GM23338 (cell line): ENCODE data around the gene EGR1. TPM values are rescaled to one million over a fixed set of nuclear protein-coding genes. Genes with fewer than 3 reads are reported as not detected.

ENCODE experiments used
- ATAC-seq: fragments of 200-7000 bp; cut with Tn5 transposase; 3 replicates; pipeline ENCODE4 v1.9.1; 2020
- DNase-seq: peaks from one replicate; pipeline ENCODE4 v3.0.0-alpha.2; 2015; ENCODE audit warnings: low spot score
- H2AFZ ChIP-seq: fragments of 200-600 bp; sonication (generic); 2 replicates; pipeline ENCODE4 v1.8.0; 2016; ENCODE audit warnings: antibody characterized with exemption, mild to moderate bottlenecking, moderate library complexity
- H3F3A ChIP-seq: fragments of 200-600 bp; sonication (generic); replicated peaks from 2 replicates; pipeline ENCODE4 v1.8.0; 2017; ENCODE audit warnings: antibody characterized with exemption, mixed run types, low read depth
- H3K27ac ChIP-seq: fragments of 200-600 bp; sonication (generic); 2 replicates; pipeline ENCODE4 v1.6.1; 2016; ENCODE audit warnings: low read depth
- H3K27me3 ChIP-seq: fragments of 200-600 bp; sonication (generic); 2 replicates; pipeline ENCODE4 v1.8.0; 2016; ENCODE audit warnings: mild to moderate bottlenecking, mixed run types, moderate library complexity; ENCODE audit not compliant: insufficient read depth
- H3K36me3 ChIP-seq: fragments of 200-600 bp; sonication (generic); 2 replicates; pipeline ENCODE4 v1.8.0; 2016; ENCODE audit warnings: mild to moderate bottlenecking; ENCODE audit not compliant: insufficient read depth
- H3K4me1 ChIP-seq: fragments of 200-600 bp; sonication (generic); 2 replicates; pipeline ENCODE4 v1.8.0; 2016; ENCODE audit warnings: mild to moderate bottlenecking, moderate library complexity; ENCODE audit not compliant: insufficient read depth
- H3K4me2 ChIP-seq: fragments of 200-600 bp; sonication (generic); 2 replicates; pipeline ENCODE4 v1.7.1; 2017; ENCODE audit warnings: mixed run types
- H3K4me3 ChIP-seq: fragments of 200-600 bp; sonication (generic); 2 replicates; pipeline ENCODE4 v1.6.1; 2016; ENCODE audit warnings: mixed run types
- H3K79me2 ChIP-seq: fragments of 200-600 bp; sonication (generic); replicated peaks from 2 replicates; pipeline ENCODE4 v1.8.0; 2017; ENCODE audit warnings: mild to moderate bottlenecking; ENCODE audit not compliant: insufficient read depth
- H3K9me2 ChIP-seq: fragments of 200-600 bp; sonication (generic); 2 replicates; pipeline ENCODE4 v1.8.0; 2017; ENCODE audit not compliant: insufficient read depth
- H4K20me1 ChIP-seq: fragments of 200-600 bp; sonication (generic); replicated peaks from 2 replicates; pipeline ENCODE4 v1.8.0; 2017; ENCODE audit warnings: mild to moderate bottlenecking; ENCODE audit not compliant: insufficient read depth
- H3K27ac Mint-ChIP-seq: 2 replicates; pipeline ENCODE4 v1.8.0; 2020; ENCODE audit warnings: inconsistent platforms, mild to moderate bottlenecking, moderate library complexity, mixed read lengths
- H3K27me3 Mint-ChIP-seq: 3 replicates; pipeline ENCODE4 v1.8.0; 2022; ENCODE audit warnings: low read depth, mild to moderate bottlenecking, moderate library complexity, mixed read lengths, inconsistent platforms; ENCODE audit not compliant: insufficient read depth, poor library complexity
- H3K36me3 Mint-ChIP-seq: 3 replicates; pipeline ENCODE4 v1.8.0; 2021; ENCODE audit warnings: low read depth, mild to moderate bottlenecking, inconsistent platforms, moderate library complexity, mixed read lengths
- H3K4me1 Mint-ChIP-seq: 3 replicates; pipeline ENCODE4 v1.8.0; 2020; ENCODE audit warnings: mild to moderate bottlenecking, inconsistent platforms, mixed read lengths
- H3K4me3 Mint-ChIP-seq: 3 replicates; pipeline ENCODE4 v1.8.0; 2021; ENCODE audit warnings: moderate library complexity, mild to moderate bottlenecking, inconsistent platforms, mixed read lengths
- H3K9me3 Mint-ChIP-seq: 3 replicates; pipeline ENCODE4 v1.8.0; 2020; ENCODE audit warnings: moderate library complexity, mild to moderate bottlenecking, inconsistent platforms, mixed read lengths
- CREB1 ChIP-seq: fragments of 250-450 bp; sonication (Bioruptor Pico); IDR thresholded peaks from 2 replicates; pipeline ENCODE4 v1.5.0; 2020; ENCODE audit warnings: low read depth, mild to moderate bottlenecking, moderate library complexity
- CTCF ChIP-seq, 2 experiments: fragments of 200-600 bp in 1 of 2; sonication (generic) in 1 of 2; conservative IDR thresholded peaks; 2 replicates each; pipeline versions ENCODE4 v1.5.1 to v1.6.1; 2016 to 2017; ENCODE audit warnings: antibody characterized with exemption in 2 of 2, low read depth in 2 of 2, mild to moderate bottlenecking in 2 of 2, moderate library complexity in 1 of 2
- ETS1 ChIP-seq: IDR thresholded peaks from 2 replicates; pipeline ENCODE4 v1.6.1; 2016; ENCODE audit warnings: antibody characterized with exemption
- EZH2 ChIP-seq: fragments of 200-600 bp; sonication (generic); IDR thresholded peaks from one replicate; pipeline ENCODE4 v1.8.0; 2017; ENCODE audit warnings: antibody characterized with exemption, mild to moderate bottlenecking, low read depth; ENCODE audit not compliant: unreplicated experiment
- EZH2phosphoT487 ChIP-seq: fragments of 200-600 bp; sonication (generic); IDR thresholded peaks from one replicate; pipeline ENCODE4 v1.8.1; 2018; ENCODE audit warnings: antibody characterized with exemption; ENCODE audit not compliant: unreplicated experiment
- POLR2AphosphoS5 ChIP-seq: IDR thresholded peaks from 2 replicates; pipeline ENCODE4 v1.6.1; 2016; ENCODE audit warnings: antibody characterized with exemption, low read depth
- REST ChIP-seq: IDR thresholded peaks from one replicate; pipeline ENCODE4 v1.6.1; 2018; ENCODE audit warnings: antibody characterized with exemption; ENCODE audit not compliant: unreplicated experiment
- ZNF114 ChIP-seq: fragments of 250-450 bp; sonication (Bioruptor Pico); IDR thresholded peaks from 2 replicates; pipeline ENCODE4 v1.5.0; 2020; ENCODE audit warnings: mild to moderate bottlenecking, moderate library complexity
- ZNF331 ChIP-seq: fragments of 250-450 bp; sonication (Bioruptor Pico); IDR thresholded peaks from 2 replicates; pipeline ENCODE4 v1.5.0; 2020; ENCODE audit warnings: low read depth, mild to moderate bottlenecking, moderate library complexity
- polyA plus RNA-seq: library from polyadenylated mRNA; unstranded; fragments of >200 nt; fragmentation: Nextera tagmentation; extraction: Ambion mirVana; gene quantifications from 2 replicates; pipeline ENCODE4 v1.2.1, GENCODE V29; 2016
- total RNA-seq: library from RNA; depleted of rRNA; stranded (reverse); fragments of >200 nt; shearing (Covaris generic); gene quantifications from 2 replicates; pipeline ENCODE4 v1.2.3, GENCODE V29; 2014

The EGR1 gene
- total and polyA plus RNA-seq, 2 experiments from 2014 or later = 13.5 to 60.3 TPM

GRCh38 chr5:138435943-138436342 is 29.3 kb upstream of the EGR1 start (continued):
- TF ChIP-seq REST = no peak
- TF ChIP-seq ETS1 = no peak
- no peak for TF ChIP-seq ZNF331 (CRISPR knock-in tag)
- no peak for TF ChIP-seq POLR2AphosphoS5
- no peak for TF ChIP-seq EZH2
- no peak for TF ChIP-seq CTCF (conservative IDR thresholded peaks at IDR 0.05; ENCODE audit: low read depth in 2 of 2)

GRCh38 chr5:138438003-138438723 is 27.1 kb upstream of the EGR1 start:
- Histone ChIP-seq H3K36me3 (peaks cover 10% of the 10 kb centered on the region), H3K27ac (peak overlapping the region; percentile 45; the same call in 1 of the 2 replicates), H3K4me3 (peak overlapping the region; percentile 86), H3K27me3 (no peaks in the 10 kb centered on the region; the same call in 1 of the 2 replicates), H3F3A (peaks cover 19% of the 10 kb centered on the region), H4K20me1 (no peaks in the 10 kb centered on the region), H3K4me1 (peaks cover 11% of the 10 kb centered on the region), H3K9me2 (no peaks in the 10 kb centered on the region), H2AFZ (peak overlapping the region; percentile 73; the same call in 1 of the 2 replicates), H3K4me2 (peak overlapping the region; percentile 100), H3K79me2 (no peaks in the 10 kb centered on the region)
- ATAC-seq (peak; percentile 5), DNase-seq (no peak)
- peaks cover 24% of the 10 kb centered on the region for H3K27me3 Mint-ChIP-seq
- H3K36me3 Mint-ChIP-seq = peaks cover 24% of the 10 kb centered on the region
- 0 out of 2 replicates have a peak overlapping the region, but pooled peaks have one; percentile 30 for H3K27ac Mint-ChIP-seq
- no peaks in the 10 kb centered on the region for H3K9me3 Mint-ChIP-seq
- H3K4me3 Mint-ChIP-seq = peak overlapping the region; percentile 84
- H3K4me1 Mint-ChIP-seq = peaks cover 29% of the 10 kb centered on the region
- TF ChIP-seq EZH2phosphoT487 (no peak), CREB1 (CRISPR knock-in tag) (no peak), ZNF331 (CRISPR knock-in tag) (no peak), REST (no peak), ZNF114 (CRISPR knock-in tag) (no peak)
